ENCODE data around the gene ATP13A3.

GRCh38 chr3:194380326-194380725 lies 106.5 kb downstream of the ATP13A3 start:
- TF ChIP-seq CTCF (IDR thresholded peaks at IDR 0.05) = no peak
- TF ChIP-seq POLR2A (IDR thresholded peaks at IDR 0.05) = no peak

Data from esophagus squamous epithelium (tissue), 4 donors.